ENCODE results near the gene BTN3A1. TPM values are rescaled to one million over a fixed set of nuclear protein-coding genes. Genes with fewer than 3 reads are reported as not detected.
A peak's percentile ranks its signal among the peaks of the same experiment; 100 is the strongest.

The BTN3A1 gene
- total RNA-seq, 1 experiment from 2014 or later: 9.0 TPM

DNA sequence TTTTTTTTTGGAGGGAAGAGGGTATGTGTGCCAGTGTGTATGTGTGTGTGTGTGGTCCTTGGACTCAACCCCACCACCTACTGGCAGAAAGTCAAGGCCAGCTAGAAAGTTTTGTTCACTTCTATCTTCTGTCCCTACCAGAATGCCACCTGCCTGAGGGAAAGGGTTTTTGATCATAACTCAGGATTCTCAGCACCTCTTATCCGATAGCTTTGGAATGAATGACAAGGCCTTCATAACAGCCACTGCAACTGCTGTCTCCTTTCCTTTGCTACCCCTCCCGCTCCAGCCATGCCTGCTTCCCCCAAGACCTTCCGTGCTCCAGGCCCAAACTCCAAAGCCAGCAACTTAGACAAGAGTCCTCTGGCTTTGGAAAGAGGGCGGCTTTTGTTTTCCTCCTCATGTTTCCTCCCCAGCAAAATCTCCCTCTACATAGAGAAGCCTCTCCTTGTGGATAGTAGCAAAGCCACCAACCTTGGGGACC is 18.7 kb downstream of the BTN3A1 start:
- DNase-seq (ENCODE audit: low read depth, low spot score) (peak; percentile 35), ATAC-seq (peak; percentile 66)
- 0 out of 4 replicates have a peak, but pooled peaks cover 0 to 4% of the 10 kb centered on the region in 2 experiments for H3K36me3 ChIP-seq (ENCODE audit: control insufficient read depth in 1 of 2, insufficient read depth in 2 of 2, low read length in 2 of 2)
- TF ChIP-seq, protein P1, sequence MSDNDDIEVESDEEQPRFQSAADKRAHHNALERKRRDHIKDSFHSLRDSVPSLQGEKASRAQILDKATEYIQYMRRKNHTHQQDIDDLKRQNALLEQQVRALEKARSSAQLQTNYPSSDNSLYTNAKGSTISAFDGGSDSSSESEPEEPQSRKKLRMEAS (IDR thresholded peaks at IDR 0.05): no peak
- peak; percentile 45; the same call in 1 of the 2 replicates for TF ChIP-seq RAD21 (IDR thresholded peaks at IDR 0.05; ENCODE audit: low read depth)
- TF ChIP-seq SP1 (IDR thresholded peaks at IDR 0.05; ENCODE audit: low read depth): no peak
- TF ChIP-seq, protein P2, sequence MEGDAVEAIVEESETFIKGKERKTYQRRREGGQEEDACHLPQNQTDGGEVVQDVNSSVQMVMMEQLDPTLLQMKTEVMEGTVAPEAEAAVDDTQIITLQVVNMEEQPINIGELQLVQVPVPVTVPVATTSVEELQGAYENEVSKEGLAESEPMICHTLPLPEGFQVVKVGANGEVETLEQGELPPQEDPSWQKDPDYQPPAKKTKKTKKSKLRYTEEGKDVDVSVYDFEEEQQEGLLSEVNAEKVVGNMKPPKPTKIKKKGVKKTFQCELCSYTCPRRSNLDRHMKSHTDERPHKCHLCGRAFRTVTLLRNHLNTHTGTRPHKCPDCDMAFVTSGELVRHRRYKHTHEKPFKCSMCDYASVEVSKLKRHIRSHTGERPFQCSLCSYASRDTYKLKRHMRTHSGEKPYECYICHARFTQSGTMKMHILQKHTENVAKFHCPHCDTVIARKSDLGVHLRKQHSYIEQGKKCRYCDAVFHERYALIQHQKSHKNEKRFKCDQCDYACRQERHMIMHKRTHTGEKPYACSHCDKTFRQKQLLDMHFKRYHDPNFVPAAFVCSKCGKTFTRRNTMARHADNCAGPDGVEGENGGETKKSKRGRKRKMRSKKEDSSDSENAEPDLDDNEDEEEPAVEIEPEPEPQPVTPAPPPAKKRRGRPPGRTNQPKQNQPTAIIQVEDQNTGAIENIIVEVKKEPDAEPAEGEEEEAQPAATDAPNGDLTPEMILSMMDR (IDR thresholded peaks at IDR 0.05 in 2 of 3, conservative IDR thresholded peaks at IDR 0.05 in 1 of 3; ENCODE audit: borderline replicate concordance in 1 of 3, insufficient read depth in 1 of 3, low read depth in 2 of 3, low read length in 2 of 3): peak; percentile 8 to 72 (median 56); a peak in 4 of 6 replicates
- H3K4me3 ChIP-seq (replicated peaks in 1 of 2; ENCODE audit: low read depth in 1 of 2, low read length in 2 of 2): peak overlapping the region; percentile 26 to 93
- peak overlapping the region; percentile 84 for H3K9ac ChIP-seq (ENCODE audit: low read length)
- no peaks in the 10 kb centered on the region for H3K79me2 ChIP-seq (ENCODE audit: insufficient read depth, low read length)
- ChIA-PET RAD21 (ENCODE audit: low non-redundant PET in 1 of 2, low total read pairs in 2 of 2, uncharacterized antibody in 2 of 2, unreplicated experiment in 2 of 2) (interaction anchor here in 1 of 2 experiments (0.7 kb wide), 1 partner anchor 79 kb away, joined by 3 read pairs; no protein-coding TSS in a partner anchor), CTCF (interaction anchor here (1.0 to 1.4 kb wide), 2 partner anchors 36 to 79 kb away, joined by 3 to 7 read pairs; no protein-coding TSS in a partner anchor), POLR2A (no interaction called here)
- no peaks in the 10 kb centered on the region for H3K27me3 ChIP-seq (ENCODE audit: insufficient read depth, low read length)
- no peaks in the 10 kb centered on the region for H4K20me1 ChIP-seq (ENCODE audit: insufficient read depth)
- H3K27ac ChIP-seq (ENCODE audit: low read depth, low read length): peak overlapping the region; percentile 69
- no peaks in the 10 kb centered on the region for H3K9me2 ChIP-seq (ENCODE audit: insufficient read depth)
- peak overlapping the region; percentile 98 for H2AFZ ChIP-seq (ENCODE audit: low read depth, low read length, poor library complexity, severe bottlenecking)
- H3K4me2 ChIP-seq (ENCODE audit: low read length): peak overlapping the region; percentile 95
- BruUV-seq (replicated peaks): no TSS peak
- intact Hi-C loops (cut with micrococcal nuclease): loop anchor here (1.0 kb wide), 1 partner anchor 79 kb away; no protein-coding TSS in a partner anchor
- peaks cover 0 to 7% of the 10 kb centered on the region in 2 experiments; a peak in 1 of 4 replicates for H3K9me3 ChIP-seq (ENCODE audit: control insufficient read depth in 1 of 2, insufficient read depth in 1 of 2, low read depth in 1 of 2, low read length in 2 of 2)
- H3K4me1 ChIP-seq (ENCODE audit: control insufficient read depth in 1 of 2, insufficient read depth in 2 of 2, low read length in 2 of 2): peaks cover 4 to 11% of the 10 kb centered on the region in 2 experiments; a peak in 3 of 4 replicates
